BLaER1 treated with 17β-estradiol and CSF1 and Interleukin-3, amounts not matched to agents 10 nM and 100 nM (cell line): ENCODE measurements around the gene CDHR3.
A peak's percentile ranks its signal among the peaks of the same experiment; 100 is the strongest.

ENCODE experiments used
- H3K27ac ChIP-seq, 11 experiments: shearing (Covaris generic); formaldehyde crosslinking; 2 replicates each; pipeline ENCODE4 v1.8.1; 2022
- H3K27me3 ChIP-seq, 11 experiments: shearing (Covaris generic); formaldehyde crosslinking; 2 replicates each; pipeline ENCODE4 v1.8.1; 2022
- H3K36me3 ChIP-seq, 11 experiments: shearing (Covaris generic); formaldehyde crosslinking; 2 replicates each; pipeline ENCODE4 v1.8.1; 2022
- H3K4me1 ChIP-seq, 10 experiments: shearing (Covaris generic); formaldehyde crosslinking; 2 replicates each; pipeline ENCODE4 v1.8.1; 2022
- H3K4me2 ChIP-seq, 11 experiments: shearing (Covaris generic); formaldehyde crosslinking; 2 replicates each; pipeline ENCODE4 v1.8.1; 2022
- H3K4me3 ChIP-seq, 10 experiments: shearing (Covaris generic); formaldehyde crosslinking; 2 replicates each; pipeline ENCODE4 v1.8.1; 2022
- H3K9ac ChIP-seq, 11 experiments: shearing (Covaris generic); formaldehyde crosslinking; 2 replicates each; pipeline ENCODE4 v1.8.1; 2022
- H3K9me3 ChIP-seq, 11 experiments: shearing (Covaris generic); formaldehyde crosslinking; replicated peaks in 1 of 11; 2 replicates each; pipeline ENCODE4 v1.8.1; 2022
- H4K20me1 ChIP-seq, 11 experiments: shearing (Covaris generic); formaldehyde crosslinking; 2 replicates each; pipeline ENCODE4 v1.8.1; 2022
- Cebpa-rat ChIP-seq, 11 experiments: shearing (Covaris generic); IDR thresholded peaks; 2 replicates each; pipeline ENCODE4 v1.8.1; 2022

The CDHR3 gene

DNA sequence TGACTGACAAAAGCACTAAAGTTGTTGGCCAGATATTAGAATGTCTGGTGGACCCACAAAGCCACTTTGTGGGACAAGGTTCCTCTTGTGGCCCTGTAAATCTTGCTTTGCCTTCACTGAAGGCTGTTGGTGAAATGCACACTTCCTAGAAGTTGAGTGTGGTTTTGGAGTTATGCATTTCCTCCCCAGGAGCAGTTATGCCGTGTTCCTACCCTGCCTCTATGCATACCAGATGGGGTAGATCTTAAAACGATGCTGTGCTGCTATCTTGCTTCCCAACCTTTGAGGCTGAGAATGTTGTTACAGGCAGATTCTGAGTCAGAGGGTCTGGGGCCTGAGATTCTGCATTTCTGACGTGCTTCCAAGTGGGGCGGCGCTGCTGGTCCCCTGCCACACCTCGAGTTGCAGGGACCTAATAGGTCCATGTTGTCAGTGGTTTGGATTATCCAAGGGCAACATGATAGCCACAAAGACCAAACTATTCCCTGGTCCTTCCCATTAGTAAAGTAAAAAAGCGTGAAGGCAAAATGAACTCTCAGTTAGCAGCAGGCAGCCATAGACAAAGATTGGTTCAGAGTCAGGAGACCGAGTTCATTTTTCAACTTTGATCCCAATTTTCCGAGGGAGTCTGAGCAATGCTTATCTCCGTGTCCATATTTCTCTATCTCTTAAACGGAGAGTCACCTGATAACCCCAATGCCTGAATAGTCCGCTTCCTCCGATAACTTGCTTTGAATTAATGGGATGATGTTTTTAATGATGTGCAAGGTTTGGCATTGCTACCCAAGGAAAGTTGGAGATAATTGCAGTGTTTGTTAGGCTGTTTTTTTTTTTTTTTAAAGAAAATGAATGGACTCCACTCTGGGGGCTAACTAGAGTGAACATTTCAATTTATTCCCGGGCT is 55.8 kb downstream of the CDHR3 start:
- H3K4me2 ChIP-seq, result no peak overlapping the region
- TF ChIP-seq Cebpa-rat (IDR thresholded peaks at IDR 0.05), result no peak
- H3K4me1 ChIP-seq, result peaks cover 20 to 43% (median 30%) of the 10 kb centered on the region in 10 experiments
- H3K9ac ChIP-seq, result no peak overlapping the region
- H3K36me3 ChIP-seq, result no peaks in the 10 kb centered on the region
- H3K27me3 ChIP-seq, result peaks cover 64 to 90% (median 85%) of the 10 kb centered on the region in 11 experiments
- H3K27ac ChIP-seq, result no peak overlapping the region
- H3K9me3 ChIP-seq, result peaks cover 0 to 7% (median 0%) of the 10 kb centered on the region in 11 experiments; a peak in 2 of 22 replicates
- H3K4me3 ChIP-seq, result no peak overlapping the region
- peaks cover 0 to 32% (median 19%) of the 10 kb centered on the region in 11 experiments; a peak in 13 of 22 replicates for H4K20me1 ChIP-seq

DNA sequence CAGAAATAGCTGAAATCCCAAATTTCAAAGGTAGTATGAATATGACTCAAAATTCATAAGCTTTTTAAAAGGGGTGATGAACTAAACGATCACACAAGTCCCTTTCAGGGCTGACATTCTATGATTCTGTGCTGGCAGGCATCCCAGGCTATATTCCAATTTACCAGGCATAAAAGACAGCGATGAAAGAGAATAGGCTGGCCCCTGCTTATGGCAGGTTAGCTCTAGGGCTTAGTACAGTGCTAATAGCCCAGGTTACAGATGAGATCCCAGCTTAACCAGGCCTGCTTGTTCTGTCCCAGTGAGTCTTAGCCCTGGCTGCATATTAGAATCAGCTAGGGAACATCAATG is 56.4 kb downstream of the CDHR3 start:
- Histone ChIP-seq H4K20me1 (peaks cover 0 to 38% (median 20%) of the 10 kb centered on the region in 11 experiments; a peak in 14 of 22 replicates), H3K9ac (no peak overlapping the region), H3K27ac (no peak overlapping the region), H3K36me3 (no peaks in the 10 kb centered on the region), H3K4me3 (no peak overlapping the region), H3K27me3 (peaks cover 67 to 96% (median 89%) of the 10 kb centered on the region in 11 experiments), H3K4me2 (no peak overlapping the region), H3K9me3 (peaks cover 0 to 7% (median 0%) of the 10 kb centered on the region in 11 experiments; a peak in 2 of 22 replicates), H3K4me1 (peaks cover 26 to 48% (median 37%) of the 10 kb centered on the region in 10 experiments)
- no peak for TF ChIP-seq Cebpa-rat (IDR thresholded peaks at IDR 0.05)

DNA sequence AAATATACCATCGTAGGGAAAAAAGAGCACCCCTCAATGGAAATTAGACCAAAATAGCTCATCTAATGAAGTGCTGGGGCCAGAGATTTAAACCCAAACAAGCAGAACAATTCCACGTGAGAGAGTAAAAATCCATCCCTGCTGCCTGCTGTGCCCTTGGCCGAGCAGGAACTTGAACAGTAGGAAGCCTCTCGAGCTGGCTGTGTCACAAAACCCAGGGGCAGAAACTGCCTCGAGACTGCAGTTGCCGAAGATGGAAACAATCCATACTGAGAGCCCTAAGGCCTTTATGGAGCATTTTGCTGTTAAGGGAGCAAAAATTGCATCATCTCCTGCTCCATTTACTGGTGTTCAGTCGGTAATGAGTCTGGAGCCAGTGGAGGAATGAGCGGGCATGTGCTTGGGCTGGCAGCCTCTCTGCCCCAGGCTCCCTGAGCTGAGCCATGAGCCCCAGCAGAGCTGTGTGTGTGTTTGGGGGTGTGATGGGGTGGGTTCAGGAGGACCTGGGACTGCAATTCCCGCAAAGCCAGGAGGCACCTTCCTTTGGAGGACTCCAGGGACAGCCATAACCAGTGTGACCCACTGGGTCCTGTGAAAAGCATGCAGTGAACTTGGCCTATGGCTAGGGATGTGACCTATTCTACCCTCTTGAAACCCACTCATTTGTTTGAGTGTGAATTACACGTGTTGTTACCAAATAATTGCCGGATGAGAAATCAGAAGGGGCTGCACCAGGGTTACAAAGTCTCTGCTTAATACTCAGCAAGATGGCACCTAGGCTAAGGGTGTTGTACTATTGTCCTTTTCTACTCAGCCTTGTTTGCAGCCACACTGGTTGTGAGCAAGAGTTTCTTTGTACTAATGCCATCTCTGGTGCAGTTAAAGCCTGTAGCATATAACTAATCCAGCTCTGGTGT is 58.3 kb downstream of the CDHR3 start:
- Histone ChIP-seq H3K4me3 (no peak overlapping the region), H3K27ac (no peak overlapping the region), H3K4me2 (peak overlapping the region in 9 of 11 experiments; percentile 76 to 89 (median 82); a peak in 11 of 22 replicates)

DNA sequence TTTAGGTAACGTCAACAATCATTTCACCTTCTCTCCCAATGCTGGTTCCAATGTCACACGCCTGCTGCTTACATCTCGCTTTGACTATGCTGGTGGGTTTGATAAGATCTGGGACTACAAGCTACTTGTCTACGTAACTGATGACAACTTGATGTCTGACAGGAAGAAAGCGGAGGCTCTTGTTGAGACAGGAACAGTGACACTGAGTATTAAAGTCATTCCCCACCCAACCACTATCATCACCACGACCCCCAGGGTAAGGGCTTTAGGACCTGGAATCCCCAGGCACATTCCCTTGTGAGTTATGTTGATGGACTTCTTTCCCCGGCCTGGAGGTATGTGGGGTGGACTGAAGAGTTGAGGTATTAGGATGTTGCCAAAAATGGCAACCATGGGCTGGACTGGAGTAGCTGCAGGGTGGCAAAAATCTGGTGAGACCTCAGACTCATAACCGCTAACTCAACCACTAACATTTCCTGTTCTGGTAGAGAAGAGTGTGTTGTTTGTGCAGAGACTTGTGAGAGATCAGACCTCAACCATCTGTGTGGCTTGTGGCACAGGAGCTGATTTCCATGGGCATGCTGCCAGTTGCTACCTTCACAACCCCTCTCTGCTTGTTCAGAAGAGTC is 59.2 kb downstream of the CDHR3 start:
- Histone ChIP-seq H3K9me3 (peaks cover 0 to 7% (median 0%) of the 10 kb centered on the region in 11 experiments; a peak in 2 of 22 replicates), H3K9ac (no peak overlapping the region), H3K27ac (no peak overlapping the region), H3K36me3 (no peaks in the 10 kb centered on the region), H3K4me1 (peaks cover 29 to 45% (median 39%) of the 10 kb centered on the region in 10 experiments), H3K4me3 (no peak overlapping the region), H4K20me1 (peaks cover 0 to 38% (median 22%) of the 10 kb centered on the region in 11 experiments; a peak in 14 of 22 replicates), H3K4me2 (peak overlapping the region; percentile 76 to 89 (median 81)), H3K27me3 (peaks cover 76 to 97% (median 96%) of the 10 kb centered on the region in 11 experiments)
- TF ChIP-seq Cebpa-rat (IDR thresholded peaks at IDR 0.05), result no peak

More for the DNA sequence above, 58.3 kb downstream of the CDHR3 start:
- Histone ChIP-seq H4K20me1 (peaks cover 0 to 38% (median 22%) of the 10 kb centered on the region in 11 experiments; a peak in 14 of 22 replicates), H3K4me1 (peaks cover 29 to 45% (median 39%) of the 10 kb centered on the region in 10 experiments), H3K9me3 (peaks cover 0 to 7% (median 0%) of the 10 kb centered on the region in 11 experiments; a peak in 2 of 22 replicates), H3K27me3 (peaks cover 76 to 100% (median 97%) of the 10 kb centered on the region in 11 experiments), H3K36me3 (no peaks in the 10 kb centered on the region), H3K9ac (no peak overlapping the region)
- 0 out of 22 replicates have a peak, but pooled peaks of 2 of the 11 experiments have one; percentile 7 to 24 for TF ChIP-seq Cebpa-rat (IDR thresholded peaks at IDR 0.05)

DNA sequence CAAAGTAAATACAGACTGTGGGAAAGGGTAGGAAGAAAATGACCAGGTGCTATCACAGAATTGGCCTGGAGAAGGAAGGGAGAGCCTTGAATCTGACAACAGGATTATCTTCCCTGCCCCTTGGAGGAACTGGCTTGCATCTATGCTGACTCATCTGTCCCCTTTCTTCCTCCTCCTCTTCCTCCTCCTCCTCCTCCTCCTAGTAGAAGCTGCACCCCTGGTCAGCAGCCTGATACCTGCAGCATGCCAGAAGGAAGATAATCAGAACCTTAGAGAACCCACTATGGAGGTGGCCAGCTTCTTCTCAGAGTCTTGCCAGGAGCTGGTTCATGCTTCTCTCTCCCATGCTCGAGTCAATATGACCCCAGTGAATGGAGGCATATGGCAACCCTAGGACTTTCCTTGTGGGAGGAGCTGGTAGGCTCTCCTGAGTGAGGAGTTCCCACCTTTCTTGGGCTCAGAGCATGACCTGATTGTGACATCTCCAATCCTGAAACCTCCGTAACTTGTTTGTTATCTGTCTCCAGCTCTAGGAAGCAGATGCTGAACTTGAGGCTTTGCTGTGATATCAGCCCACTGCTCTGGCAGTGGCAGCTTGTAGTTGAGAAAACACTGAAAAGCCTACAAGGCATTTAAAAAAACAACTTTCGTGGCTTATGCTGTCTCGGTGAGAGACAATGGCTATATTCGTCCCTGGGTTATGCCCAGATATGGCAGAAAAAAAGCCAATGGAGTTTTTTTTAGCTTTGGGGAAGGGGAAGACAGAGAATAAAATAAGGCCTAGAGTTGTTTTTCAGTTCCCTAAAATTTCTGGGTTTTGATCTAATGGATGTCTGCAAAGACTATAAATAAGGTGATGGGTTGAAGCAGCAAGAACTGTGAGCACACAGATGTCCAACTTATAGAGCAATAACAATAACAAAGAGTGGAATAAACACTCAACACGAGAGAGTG is 60.6 kb downstream of the CDHR3 start:
- peak overlapping the region in 3 of 10 experiments; percentile 0 to 18 (median 2); a peak in 1 of 20 replicates for H3K4me3 ChIP-seq
- peak overlapping the region; percentile 76 to 89 (median 81) for H3K4me2 ChIP-seq
- no peaks in the 10 kb centered on the region for H3K36me3 ChIP-seq
- 0 out of 22 replicates have a peak, but pooled peaks of 1 of the 11 experiments have one; percentile 17 for TF ChIP-seq Cebpa-rat (IDR thresholded peaks at IDR 0.05)
- H3K9me3 ChIP-seq, result peaks cover 0 to 7% (median 0%) of the 10 kb centered on the region in 11 experiments; a peak in 2 of 22 replicates
- no peak overlapping the region for H3K9ac ChIP-seq
- no peak overlapping the region; a peak in 1 of 22 replicates for H3K27ac ChIP-seq
- H3K27me3 ChIP-seq, result peaks cover 75 to 92% (median 86%) of the 10 kb centered on the region in 11 experiments
- H3K4me1 ChIP-seq, result peaks cover 29 to 42% (median 39%) of the 10 kb centered on the region in 10 experiments
- H4K20me1 ChIP-seq, result peaks cover 0 to 38% (median 22%) of the 10 kb centered on the region in 11 experiments; a peak in 14 of 22 replicates

DNA sequence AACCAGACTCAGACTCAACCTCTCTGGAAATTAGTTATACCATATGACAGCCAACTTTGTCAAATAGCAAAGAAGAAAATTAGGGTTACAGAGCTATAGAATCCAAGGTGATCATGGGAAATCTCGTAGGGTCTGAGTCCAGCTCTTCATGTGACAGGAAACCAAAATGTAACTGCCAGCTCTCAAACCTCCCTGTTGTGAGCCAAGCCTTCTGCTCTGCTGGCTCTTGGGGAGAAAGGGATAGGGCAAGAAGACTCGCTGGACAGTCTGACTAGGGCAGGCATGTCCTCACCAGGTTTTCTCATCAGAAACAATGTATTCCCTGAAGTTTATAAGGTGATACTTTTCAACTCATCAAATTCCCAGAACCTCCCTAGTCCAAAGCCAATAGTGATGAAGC is 63.0 kb downstream of the CDHR3 start:
- peaks cover 0 to 34% (median 18%) of the 10 kb centered on the region in 11 experiments; a peak in 14 of 22 replicates for H4K20me1 ChIP-seq
- H3K4me2 ChIP-seq, result no peak overlapping the region
- no peak overlapping the region for H3K9ac ChIP-seq
- H3K4me3 ChIP-seq, result no peak overlapping the region
- H3K27me3 ChIP-seq, result peaks cover 50 to 86% (median 75%) of the 10 kb centered on the region in 11 experiments
- H3K4me1 ChIP-seq, result peaks cover 35 to 55% (median 47%) of the 10 kb centered on the region in 10 experiments
- H3K9me3 ChIP-seq, result peaks cover 0 to 7% (median 0%) of the 10 kb centered on the region in 11 experiments; a peak in 2 of 22 replicates
- H3K36me3 ChIP-seq, result no peaks in the 10 kb centered on the region
- H3K27ac ChIP-seq, result no peak overlapping the region
- TF ChIP-seq Cebpa-rat (IDR thresholded peaks at IDR 0.05), result no peak

DNA sequence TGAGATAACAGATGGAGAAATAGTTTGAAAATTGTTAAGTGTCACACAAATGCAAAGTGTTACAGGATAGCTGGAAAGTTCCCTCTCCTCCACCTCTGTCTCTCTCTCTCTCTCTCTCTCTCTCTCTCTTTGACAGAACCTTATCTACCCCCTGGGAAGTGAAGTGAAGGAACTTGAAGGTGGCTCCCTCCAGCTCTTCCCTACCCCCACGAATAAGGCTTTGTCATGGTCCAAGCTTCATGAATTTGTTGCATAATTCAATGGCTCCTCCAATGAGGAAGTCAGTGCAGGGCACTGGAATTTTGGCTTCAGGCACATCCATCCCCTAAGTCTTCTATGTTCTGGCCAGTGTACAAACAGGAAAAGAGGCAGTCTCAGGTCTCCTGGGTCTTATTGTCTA is 66.4 kb downstream of the CDHR3 start:
- Histone ChIP-seq H3K27me3 (peaks cover 30 to 71% (median 59%) of the 10 kb centered on the region in 11 experiments), H3K4me2 (peak overlapping the region in 2 of 11 experiments; percentile 7 to 23; a peak in 2 of 22 replicates), H4K20me1 (peaks cover 0 to 4% (median 0%) of the 10 kb centered on the region in 11 experiments; a peak in 2 of 22 replicates), H3K9me3 (peaks cover 0 to 10% (median 0%) of the 10 kb centered on the region in 11 experiments; a peak in 8 of 22 replicates), H3K36me3 (no peaks in the 10 kb centered on the region), H3K27ac (no peak overlapping the region), H3K4me3 (no peak overlapping the region), H3K9ac (no peak overlapping the region), H3K4me1 (peaks cover 14 to 27% (median 21%) of the 10 kb centered on the region in 10 experiments)
- no peak for TF ChIP-seq Cebpa-rat (IDR thresholded peaks at IDR 0.05)
